ENCODE measurements around the gene OR8G5.

- no peak for TF ChIP-seq CTCF (conservative IDR thresholded peaks at IDR 0.05; ENCODE audit: low read depth, low read length)
- no peak for TF ChIP-seq EZH2 (IDR thresholded peaks at IDR 0.05; ENCODE audit: borderline replicate concordance, low read depth, low read length, poor library complexity, severe bottlenecking)
Observed at GRCh38 chr11:124207102-124207792, 48.9 kb upstream of the OR8G5 start.

Measured in A673 (cell line).